Keratinocyte (primary cell): ENCODE measurements around the gene BARX2.

Experiments
- CTCF ChIP-seq, 3 experiments: IDR thresholded peaks in 1 of 3; conservative IDR thresholded peaks in 1 of 3; optimal IDR thresholded peaks in 1 of 3; 2 replicates in 2 of 3; 3 replicates in 1 of 3; pipeline versions ENCODE3 to v1.5.1; 2011; ENCODE audit warnings: low read length in 3 of 3, mild to moderate bottlenecking in 3 of 3, moderate library complexity in 2 of 3, control low read depth in 1 of 3, inconsistent platforms in 1 of 3; ENCODE audit not compliant: insufficient read depth in 2 of 3; ENCODE audit errors: extremely low read depth in 1 of 3
- EZH2 ChIP-seq: IDR thresholded peaks from one replicate; pipeline ENCODE4 v1.6.1; 2012; ENCODE audit warnings: inconsistent platforms, mild to moderate bottlenecking, low read length, moderate library complexity

- TF ChIP-seq EZH2 (no peak), CTCF (optimal IDR thresholded peaks at IDR 0.05 in 1 of 3, IDR thresholded peaks at IDR 0.05 in 1 of 3, conservative IDR thresholded peaks at IDR 0.05 in 1 of 3; ENCODE audit: extremely low read depth in 1 of 3, insufficient read depth in 2 of 3, low read length in 3 of 3) (no peak)
These were observed 7.9 kb downstream of the BARX2 start for GRCh38 chr11:129383502-129383901.
